HS-27A (cell line): Measurements from ENCODE around the gene TOR1B.
A peak's percentile ranks its signal among the peaks of the same experiment; 100 is the strongest.
"Not testable (repeated sequence)": the region's sequence is repeated elsewhere in the genome, so short reads cannot be mapped to it uniquely, and the experiment has no call there.

Source experiments
- DNase-seq: peaks from one replicate; pipeline ENCODE4 v3.0.0-alpha.2; 2012; ENCODE audit warnings: low read depth, missing footprints

Gene TOR1B, protein sequence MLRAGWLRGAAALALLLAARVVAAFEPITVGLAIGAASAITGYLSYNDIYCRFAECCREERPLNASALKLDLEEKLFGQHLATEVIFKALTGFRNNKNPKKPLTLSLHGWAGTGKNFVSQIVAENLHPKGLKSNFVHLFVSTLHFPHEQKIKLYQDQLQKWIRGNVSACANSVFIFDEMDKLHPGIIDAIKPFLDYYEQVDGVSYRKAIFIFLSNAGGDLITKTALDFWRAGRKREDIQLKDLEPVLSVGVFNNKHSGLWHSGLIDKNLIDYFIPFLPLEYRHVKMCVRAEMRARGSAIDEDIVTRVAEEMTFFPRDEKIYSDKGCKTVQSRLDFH

GRCh38 chr9:129802833-129803675 lies at the start of gene TOR1B:
Gene TOR1B (plus strand): TSS chr9:129803184. CDS start chr9:129803213, 29 bp downstream.
- peak; percentile 75 for DNase-seq

GRCh38 chr9:129755151-129755550 lies 47.8 kb upstream of the TOR1B start:
- DNase-seq: no peak

GRCh38 chr9:129756191-129756590 lies 46.8 kb upstream of the TOR1B start:
- DNase-seq: no peak

GRCh38 chr9:129757045-129757444 lies 45.9 kb upstream of the TOR1B start:
- no peak for DNase-seq

DNA sequence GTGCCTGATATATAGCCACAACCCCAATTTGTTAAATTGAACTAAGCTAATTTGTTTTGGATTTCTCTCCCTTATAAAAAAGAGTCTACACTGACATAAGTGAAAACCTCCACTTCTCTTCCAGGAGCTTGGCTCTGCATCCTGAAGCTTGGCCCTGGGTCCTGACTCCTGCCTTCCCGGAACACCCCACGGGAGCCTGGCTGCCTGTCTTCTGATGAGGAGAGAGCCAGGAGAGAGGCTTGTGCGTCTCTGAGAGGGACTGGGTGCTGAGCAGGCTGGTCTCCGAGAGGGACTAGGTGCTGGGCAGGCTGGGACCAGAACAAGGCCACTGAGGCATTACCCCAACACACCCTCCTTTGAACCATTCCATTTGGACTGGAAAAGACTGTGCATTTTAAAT lies 43.7 kb upstream of the TOR1B start:
- no peak for DNase-seq

GRCh38 chr9:129759804-129760502 lies 43.0 kb upstream of the TOR1B start:
- DNase-seq: no peak

GRCh38 chr9:129760784-129761183 lies 42.2 kb upstream of the TOR1B start:
- not testable (repeated sequence) for DNase-seq

DNA sequence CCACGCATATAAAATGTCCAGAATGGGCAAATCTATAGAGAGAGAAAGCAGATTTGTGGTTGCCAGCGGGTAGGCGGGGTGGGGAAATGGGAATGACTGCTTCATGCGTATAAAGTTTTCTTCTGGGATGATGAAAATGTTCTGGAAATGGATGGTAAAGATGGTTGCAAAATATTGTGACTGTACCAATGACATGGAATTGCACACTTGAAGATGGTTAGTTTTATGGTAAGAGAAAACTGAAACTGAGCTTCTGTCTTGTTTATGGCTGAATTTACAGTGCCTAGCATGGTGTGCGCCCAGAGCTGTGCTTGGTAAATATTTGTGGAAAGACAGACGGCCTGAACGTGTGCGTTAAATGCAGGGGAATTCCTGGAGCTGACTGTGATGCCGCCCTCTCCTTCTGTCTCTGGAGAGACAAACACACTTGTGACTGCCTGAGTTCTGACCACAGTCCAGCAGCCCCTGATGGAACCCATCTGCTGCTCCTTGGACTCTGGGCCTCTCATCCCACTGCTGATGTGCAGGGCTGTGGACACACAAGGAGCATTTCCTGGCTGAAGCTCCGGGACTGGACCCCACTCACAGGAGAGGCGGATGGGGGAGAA lies 41.6 kb upstream of the TOR1B start:
- no peak for DNase-seq

GRCh38 chr9:129761901-129762369 lies 41.0 kb upstream of the TOR1B start:
- no peak for DNase-seq

GRCh38 chr9:129762370-129762984 lies 40.5 kb upstream of the TOR1B start:
- not testable (repeated sequence) for DNase-seq

GRCh38 chr9:129762985-129763926 lies 39.7 kb upstream of the TOR1B start:
- no peak for DNase-seq

GRCh38 chr9:129765764-129766317 lies 37.1 kb upstream of the TOR1B start:
- DNase-seq: no peak

DNA sequence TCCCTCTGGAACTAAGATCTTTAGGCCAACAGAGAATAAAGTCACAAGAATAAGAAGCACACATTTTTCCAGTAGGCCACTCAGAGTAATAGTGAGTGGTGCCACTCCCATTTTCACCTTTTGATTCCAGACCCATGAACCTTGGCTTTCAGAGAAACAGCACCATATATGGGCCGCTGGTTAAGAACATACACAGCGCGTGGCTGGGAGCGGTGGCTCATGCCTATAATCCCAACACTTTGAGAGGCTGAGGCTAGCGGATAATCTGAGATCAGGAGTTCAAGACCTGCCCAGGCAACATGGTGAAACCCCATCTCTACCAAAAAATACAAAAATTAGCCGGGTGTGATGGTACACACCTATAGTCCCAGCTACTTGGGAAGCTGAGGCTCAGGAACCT lies 34.5 kb upstream of the TOR1B start:
- no peak for DNase-seq

DNA sequence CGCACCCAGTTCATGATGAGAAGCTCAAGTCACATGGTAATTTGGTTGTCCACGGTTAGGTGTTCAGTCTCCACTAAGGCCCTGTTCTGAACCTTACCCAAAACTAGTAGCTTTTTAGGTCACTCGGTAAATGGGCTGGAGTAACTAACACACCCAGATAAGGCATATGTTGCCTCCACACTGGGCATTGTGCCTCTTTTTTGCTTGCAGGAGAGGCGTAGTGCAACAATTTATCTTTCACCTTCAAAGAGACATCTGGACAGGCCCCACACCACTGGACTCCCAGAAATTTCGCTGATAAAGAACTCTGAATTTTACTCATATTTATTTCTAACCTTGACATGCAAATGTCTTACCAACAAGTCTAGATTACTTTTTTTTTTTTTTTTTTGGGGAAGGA lies 33.3 kb upstream of the TOR1B start:
- no peak for DNase-seq

GRCh38 chr9:129770741-129771140 lies 32.2 kb upstream of the TOR1B start:
- DNase-seq: no peak

DNA sequence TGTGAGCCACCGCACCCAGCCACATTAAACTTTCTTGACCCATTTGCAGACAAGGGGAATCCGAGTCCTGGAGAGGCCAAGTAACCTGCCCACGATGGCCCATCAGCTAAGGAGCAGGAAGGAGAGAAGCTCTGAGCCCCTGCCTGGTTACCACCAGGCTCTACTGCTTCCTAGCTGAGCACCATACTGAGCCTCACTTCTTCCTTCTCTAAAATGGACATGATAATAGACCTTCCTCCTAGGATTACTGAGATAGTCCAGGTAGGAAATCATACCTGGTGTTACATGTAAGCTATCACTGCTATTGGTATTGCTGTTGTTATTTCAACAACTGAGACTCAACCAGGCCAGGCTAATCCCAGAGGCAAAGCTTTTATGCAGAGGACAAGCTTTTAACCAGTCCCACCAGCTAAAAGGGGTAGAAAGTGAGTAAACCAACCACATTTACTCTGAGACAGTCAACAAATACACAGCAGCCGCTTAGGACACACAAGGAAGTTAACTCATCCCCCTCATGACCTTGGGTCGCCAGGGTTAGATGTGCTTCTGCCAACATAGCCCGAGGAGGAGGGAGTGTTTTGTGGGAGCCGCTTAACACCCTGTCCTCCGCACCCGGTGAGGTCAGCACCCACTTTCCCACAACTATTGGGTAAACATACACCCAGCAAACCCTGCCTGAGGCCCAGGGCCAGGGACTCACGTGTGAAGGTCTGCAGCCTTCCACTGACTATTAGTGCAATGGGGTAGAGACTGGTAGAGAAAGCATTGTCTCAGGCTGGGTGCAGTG lies 29.5 kb upstream of the TOR1B start:
- DNase-seq: no peak

- no peak for DNase-seq
Measured at GRCh38 chr9:129774791-129775447, 28.1 kb upstream of the TOR1B start.

DNA sequence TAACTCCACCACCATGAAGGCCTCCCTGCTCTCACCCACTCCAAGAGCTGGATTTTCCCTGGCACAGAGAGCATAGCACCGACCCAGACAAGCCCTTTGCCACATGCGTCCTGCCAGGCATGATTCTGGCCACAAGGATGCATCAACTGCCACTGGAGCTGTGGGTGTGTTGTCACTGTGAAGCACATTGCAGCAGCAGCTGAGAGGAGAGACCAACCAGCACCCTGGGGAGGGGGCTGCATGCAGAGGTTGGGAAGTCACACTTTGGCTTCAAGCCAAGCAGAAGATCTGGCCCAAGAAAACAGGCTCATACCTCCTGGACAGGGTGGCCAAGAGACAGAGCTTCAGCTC lies 27.6 kb upstream of the TOR1B start:
- DNase-seq: no peak

GRCh38 chr9:129776096-129776495 lies 26.9 kb upstream of the TOR1B start:
- DNase-seq: not testable (repeated sequence)
